Skin epidermis (tissue), 12 donors: ENCODE measurements around the gene LDHAL6B.

Experiments
- H3K27ac ChIP-seq, 21 experiments: fragments of 200-600 bp; sonication (generic) in 11 of 21; one replicate each; pipeline ENCODE4 v1.5.0; 2020; ENCODE audit warnings: mild to moderate bottlenecking in 3 of 21, inconsistent platforms in 2 of 21, moderate library complexity in 2 of 21
- H3K4me3 ChIP-seq, 7 experiments: fragments of 200-600 bp; sonication (generic) in 2 of 7; one replicate each; pipeline ENCODE4 v1.5.0; 2020; ENCODE audit warnings: inconsistent platforms in 2 of 7, mild to moderate bottlenecking in 2 of 7, moderate library complexity in 1 of 7

Gene LDHAL6B

DNA sequence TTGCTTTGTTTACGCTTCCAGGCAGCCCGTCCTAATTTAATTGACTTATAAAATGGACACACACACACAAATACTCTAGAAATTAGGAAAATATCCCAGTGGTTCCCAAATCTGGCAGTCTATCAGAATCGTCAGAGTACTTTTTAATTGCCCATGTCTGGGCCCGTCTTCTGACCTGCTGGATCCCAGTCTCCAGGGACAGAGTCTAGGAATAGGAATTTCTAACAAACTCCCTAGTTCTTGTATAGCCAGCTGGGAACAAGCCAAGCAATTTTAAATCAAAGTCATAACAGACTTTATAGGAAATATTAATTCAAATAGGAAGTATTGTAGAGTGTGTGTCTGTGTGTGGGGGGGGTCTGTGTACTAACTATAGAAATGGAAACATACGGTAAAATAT is 33.4 kb downstream of the LDHAL6B start:
- no peak overlapping the region for H3K4me3 ChIP-seq
- no peak overlapping the region for H3K27ac ChIP-seq

- Histone ChIP-seq H3K4me3 (no peak overlapping the region), H3K27ac (no peak overlapping the region)
Measured at GRCh38 chr15:59242649-59243048, 36.0 kb downstream of the LDHAL6B start.

GRCh38 chr15:59243622-59244021 is 37.0 kb downstream of the LDHAL6B start:
- Histone ChIP-seq H3K27ac (no peak overlapping the region), H3K4me3 (no peak overlapping the region)

DNA sequence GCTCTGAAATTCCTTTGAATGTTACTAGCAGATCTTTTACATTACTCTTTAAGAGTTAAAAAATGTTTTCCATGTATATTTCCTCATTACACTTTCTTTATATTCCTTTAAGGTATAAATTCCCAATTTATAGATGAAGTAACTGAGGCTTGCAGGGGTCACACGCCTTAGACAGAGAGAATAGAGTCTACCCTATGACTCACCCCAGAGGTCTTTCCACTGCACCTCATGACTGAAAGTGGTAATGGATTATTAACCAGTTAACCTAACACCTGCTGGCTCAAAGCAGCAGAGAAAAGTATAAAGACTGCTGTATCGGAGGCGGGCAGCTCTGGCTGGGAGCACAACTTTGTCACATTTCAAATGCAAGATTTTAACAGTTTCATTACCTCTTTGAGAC is 37.7 kb downstream of the LDHAL6B start:
- Histone ChIP-seq H3K27ac (no peak overlapping the region), H3K4me3 (no peak overlapping the region)

DNA sequence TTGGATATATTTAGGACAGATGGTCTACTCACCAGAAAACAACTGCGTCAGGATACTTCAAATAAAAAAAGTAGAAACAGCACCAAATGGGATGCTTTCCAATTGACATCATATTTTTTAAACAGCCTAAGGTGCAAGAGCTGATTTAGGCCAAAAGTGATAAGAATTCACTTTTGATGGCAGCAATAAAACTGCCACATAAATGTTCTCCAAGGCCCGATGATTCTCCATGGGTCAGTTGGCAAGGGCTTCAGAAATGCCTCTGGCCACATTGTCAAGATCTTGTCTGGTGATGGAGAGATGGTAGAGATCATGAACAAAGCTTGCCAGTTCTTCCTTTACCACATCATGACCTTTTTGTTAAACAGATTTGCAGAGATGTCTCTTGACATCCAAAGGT is 38.9 kb downstream of the LDHAL6B start:
- H3K27ac ChIP-seq: no peak overlapping the region
- no peak overlapping the region for H3K4me3 ChIP-seq

DNA sequence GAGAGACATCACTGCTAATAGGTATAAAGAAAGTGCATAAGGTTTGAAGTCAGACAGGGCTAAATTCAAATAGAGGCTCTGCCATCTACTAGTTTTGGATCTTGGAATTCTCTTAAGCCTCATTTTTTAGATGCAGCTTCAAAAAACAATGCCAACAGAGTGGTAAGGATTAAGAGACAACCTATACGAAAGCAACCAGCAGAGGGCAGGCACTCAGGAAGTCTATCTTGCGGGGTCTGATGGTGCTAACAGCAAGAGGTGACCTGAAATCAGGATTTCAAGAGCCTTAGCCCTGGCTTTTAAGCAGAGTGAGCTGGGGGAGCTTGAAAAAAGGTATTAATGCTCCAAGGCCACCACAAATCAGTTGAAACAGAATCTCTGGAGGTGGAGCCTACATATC is 40.7 kb downstream of the LDHAL6B start:
- no peak overlapping the region for H3K4me3 ChIP-seq
- H3K27ac ChIP-seq: no peak overlapping the region

DNA sequence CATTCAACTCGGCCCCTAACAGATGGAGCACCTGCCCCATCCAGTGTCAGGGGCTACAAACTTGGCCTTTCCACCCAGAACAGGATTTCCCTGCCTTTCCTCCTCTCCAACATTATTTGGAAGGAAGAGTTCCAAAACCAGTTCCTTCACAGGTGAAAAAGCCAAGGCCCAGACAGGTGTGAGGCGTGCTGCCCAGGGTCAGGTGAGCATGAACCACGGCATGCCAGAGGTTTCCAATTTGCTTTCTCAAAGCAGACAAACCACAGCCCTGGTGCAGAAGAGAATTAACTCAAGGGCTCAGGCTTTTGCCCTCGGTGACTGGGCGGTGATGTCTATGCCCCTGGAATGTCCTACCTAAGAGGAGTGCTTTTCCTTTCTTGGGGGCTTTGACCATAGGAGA is 43.2 kb downstream of the LDHAL6B start:
- H3K27ac ChIP-seq: peak overlapping the region in 3 of 21 experiments; percentile 33 to 46 (median 38)

GRCh38 chr15:59250249-59250648 is 43.6 kb downstream of the LDHAL6B start:
- Histone ChIP-seq H3K4me3 (no peak overlapping the region), H3K27ac (peak overlapping the region in 4 of 21 experiments; percentile 30 to 60 (median 42))

More for the DNA sequence above, 43.2 kb downstream of the LDHAL6B start:
- H3K4me3 ChIP-seq: no peak overlapping the region

DNA sequence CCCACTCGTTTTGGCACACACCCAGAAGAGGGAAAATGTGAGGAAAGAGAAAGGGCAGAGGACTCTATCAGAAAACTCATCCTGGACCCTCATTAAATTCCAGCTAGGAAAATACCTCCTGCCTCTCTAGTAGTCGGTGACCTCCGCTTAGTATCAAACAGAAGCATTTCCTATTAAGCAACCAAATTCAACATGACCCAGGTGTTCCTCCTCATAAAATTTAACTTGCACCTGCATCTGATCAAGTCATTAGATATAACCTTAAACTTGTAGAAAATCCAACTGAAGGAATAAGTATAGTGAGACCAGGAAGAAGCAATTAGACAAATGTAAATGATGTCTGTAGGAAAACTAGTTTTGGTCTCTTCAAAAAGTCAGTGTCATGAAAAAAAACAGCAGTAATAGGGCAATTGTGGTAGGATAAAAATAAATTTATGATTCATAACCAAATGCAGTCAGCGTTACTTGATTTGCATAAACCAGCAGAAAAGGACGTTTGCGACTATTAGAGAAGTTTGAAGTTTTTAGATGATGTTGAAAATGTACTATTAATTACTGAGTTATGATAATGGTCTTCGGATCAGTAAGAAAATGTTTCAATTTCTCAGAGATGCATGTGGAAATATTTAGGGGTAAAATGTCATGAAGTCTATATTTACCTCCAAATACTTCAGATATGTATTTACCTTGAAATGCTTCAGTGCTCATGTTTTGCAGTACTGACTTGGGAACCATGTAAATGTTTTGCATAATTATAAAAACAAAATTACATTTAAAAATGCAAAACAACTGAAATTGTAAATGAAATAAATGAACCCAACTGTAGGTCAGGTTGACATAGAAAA is 44.6 kb downstream of the LDHAL6B start:
- Histone ChIP-seq H3K27ac (peak overlapping the region in 2 of 21 experiments; percentile 30 to 60), H3K4me3 (no peak overlapping the region)

- H3K4me3 ChIP-seq: no peak overlapping the region
- no peak overlapping the region for H3K27ac ChIP-seq
Measured at GRCh38 chr15:59252137-59252536, 45.5 kb downstream of the LDHAL6B start.

DNA sequence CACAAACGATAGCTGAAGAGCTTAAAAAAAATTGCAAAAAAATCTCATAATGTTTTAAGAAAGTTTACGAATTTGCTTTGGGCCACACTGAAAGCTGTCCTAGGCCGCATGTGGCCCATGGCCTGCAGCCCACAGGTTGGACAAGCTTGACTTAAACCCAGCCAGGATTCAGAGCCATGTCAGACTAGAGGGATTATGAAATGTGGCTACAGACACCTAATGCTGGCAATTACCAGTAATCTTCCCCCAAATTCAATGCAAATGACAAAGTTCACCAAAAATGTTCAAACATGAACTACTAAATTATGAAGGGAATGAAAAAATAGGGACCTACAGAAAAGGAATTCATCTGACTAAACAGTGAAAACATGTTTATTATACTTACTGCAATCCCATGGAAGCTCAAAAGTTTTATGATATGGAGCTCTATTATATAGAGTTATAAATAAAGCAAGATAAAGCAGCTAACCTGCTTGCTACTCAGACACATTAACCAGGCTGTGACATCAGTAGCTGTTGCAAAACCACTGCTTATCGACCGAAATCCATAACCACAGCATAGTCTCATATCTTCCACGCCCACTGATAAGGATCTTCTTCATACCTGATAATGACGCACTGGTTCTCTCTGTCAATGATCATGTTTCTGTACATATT is 49.2 kb downstream of the LDHAL6B start:
- peak overlapping the region in 6 of 21 experiments; percentile 15 to 62 (median 32) for H3K27ac ChIP-seq
- H3K4me3 ChIP-seq: no peak overlapping the region

- Histone ChIP-seq H3K4me3 (no peak overlapping the region), H3K27ac (peak overlapping the region in 5 of 21 experiments; percentile 33 to 47 (median 39))
Measured at GRCh38 chr15:59256482-59256881, 49.8 kb downstream of the LDHAL6B start.

DNA sequence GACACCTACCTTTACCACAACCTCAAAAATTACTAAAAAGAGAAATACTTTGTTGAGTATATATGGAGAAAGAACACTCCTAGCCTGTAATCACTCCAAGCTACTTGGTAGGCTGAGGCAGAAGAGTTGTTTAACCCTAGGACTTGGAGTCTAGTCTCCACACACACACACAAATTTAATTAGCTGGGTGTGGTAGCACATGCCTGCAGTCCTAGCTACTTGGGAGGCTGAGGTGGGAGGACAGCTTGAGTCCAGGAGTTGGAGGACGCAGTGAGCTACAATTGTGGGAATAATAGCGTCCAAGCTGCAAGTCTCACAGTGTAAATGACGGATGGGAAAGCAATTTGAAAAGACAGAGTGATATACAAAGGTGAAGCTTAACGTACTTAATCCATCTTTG is 50.5 kb downstream of the LDHAL6B start:
- Histone ChIP-seq H3K27ac (peak overlapping the region in 6 of 21 experiments; percentile 18 to 47 (median 39)), H3K4me3 (no peak overlapping the region)
